Skeletal muscle satellite cell (primary cell): ENCODE measurements around the gene IFNGR1.

Source experiments
- H3K27me3 ChIP-seq: 2 replicates; pipeline ENCODE4 v1.7.0; 2013; ENCODE audit warnings: low read length; ENCODE audit not compliant: control insufficient read depth, insufficient read depth
- H3K36me3 ChIP-seq: 2 replicates; pipeline ENCODE4 v1.7.0; 2013; ENCODE audit warnings: mild to moderate bottlenecking, control low read depth, low read length; ENCODE audit not compliant: insufficient read depth
- H3K4me1 ChIP-seq: 2 replicates; pipeline ENCODE4 v1.7.0; 2013; ENCODE audit warnings: low read length; ENCODE audit not compliant: control insufficient read depth, insufficient read depth
- H3K4me2 ChIP-seq: 2 replicates; pipeline ENCODE4 v1.7.0; 2013; ENCODE audit warnings: mild to moderate bottlenecking, low read length
- H3K4me3 ChIP-seq: 2 replicates; pipeline ENCODE4 v1.7.0; 2013; ENCODE audit warnings: low read length
- H3K9ac ChIP-seq: 2 replicates; pipeline ENCODE4 v1.7.0; 2013; ENCODE audit warnings: mild to moderate bottlenecking, low read depth, low read length, moderate library complexity
- H3K9me3 ChIP-seq: replicated peaks from 2 replicates; pipeline ENCODE4 v1.7.0; 2013; ENCODE audit warnings: mild to moderate bottlenecking, control low read depth, low read length

The IFNGR1 gene

DNA sequence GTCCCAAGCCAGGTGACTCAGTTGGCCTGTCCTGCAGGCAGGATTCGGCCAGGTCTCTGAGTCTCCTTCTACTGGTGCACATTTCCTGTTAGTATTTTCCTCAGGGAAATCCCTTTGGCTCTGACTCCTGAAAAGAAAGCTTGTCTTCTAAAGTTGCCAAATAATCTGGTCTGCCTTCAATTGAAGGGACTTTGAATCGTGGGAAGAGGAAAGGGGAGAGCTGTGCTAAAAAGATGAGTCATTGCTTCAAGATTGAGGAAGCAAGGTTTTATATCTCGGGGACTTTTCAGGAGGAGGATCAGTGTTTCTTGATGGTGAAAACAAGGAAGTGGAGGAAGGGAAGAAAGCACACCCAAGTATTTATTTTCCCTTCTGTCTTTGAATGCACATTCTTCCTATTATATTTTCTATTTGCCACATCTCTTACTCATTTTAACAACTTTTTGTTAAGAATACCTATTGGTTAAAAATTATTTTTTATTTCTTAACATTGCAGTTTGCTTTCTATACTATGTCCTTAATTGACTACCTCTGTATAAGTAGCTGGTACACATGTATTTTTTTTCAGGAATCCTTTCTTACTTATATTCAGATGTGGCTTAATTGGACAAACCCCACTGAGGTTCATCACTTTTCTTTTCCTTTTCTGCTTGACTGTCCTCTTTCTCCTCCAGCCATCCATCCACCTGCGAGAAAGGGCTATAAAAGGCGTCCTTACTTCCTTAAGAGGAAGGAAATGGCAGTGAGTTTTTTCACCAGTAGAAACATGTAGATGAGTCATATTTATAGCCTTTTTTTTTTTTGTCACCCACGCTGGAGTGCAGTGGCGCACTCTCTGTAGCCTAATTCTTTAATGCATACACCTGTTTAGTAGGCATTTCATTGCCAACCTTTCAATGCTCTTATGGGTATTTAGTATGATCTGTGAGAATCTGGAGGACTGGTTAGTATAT, 15.0 kb upstream of the IFNGR1 start:
- Histone ChIP-seq H3K27me3 (peaks cover 2% of the 10 kb centered on the region), H3K4me1 (peaks cover 20% of the 10 kb centered on the region), H3K4me2 (peak overlapping the region; percentile 59), H3K9me3 (no peaks in the 10 kb centered on the region), H3K4me3 (no peak overlapping the region), H3K36me3 (no peaks in the 10 kb centered on the region), H3K9ac (peak overlapping the region; percentile 5)

GRCh38 chr6:137231895-137232294, 12.7 kb upstream of the IFNGR1 start:
- no peak overlapping the region for H3K9ac ChIP-seq
- no peaks in the 10 kb centered on the region for H3K9me3 ChIP-seq
- peaks cover 5% of the 10 kb centered on the region for H3K27me3 ChIP-seq
- H3K4me1 ChIP-seq = peaks cover 12% of the 10 kb centered on the region
- H3K4me3 ChIP-seq = no peak overlapping the region
- no peaks in the 10 kb centered on the region for H3K36me3 ChIP-seq
- no peak overlapping the region for H3K4me2 ChIP-seq

DNA sequence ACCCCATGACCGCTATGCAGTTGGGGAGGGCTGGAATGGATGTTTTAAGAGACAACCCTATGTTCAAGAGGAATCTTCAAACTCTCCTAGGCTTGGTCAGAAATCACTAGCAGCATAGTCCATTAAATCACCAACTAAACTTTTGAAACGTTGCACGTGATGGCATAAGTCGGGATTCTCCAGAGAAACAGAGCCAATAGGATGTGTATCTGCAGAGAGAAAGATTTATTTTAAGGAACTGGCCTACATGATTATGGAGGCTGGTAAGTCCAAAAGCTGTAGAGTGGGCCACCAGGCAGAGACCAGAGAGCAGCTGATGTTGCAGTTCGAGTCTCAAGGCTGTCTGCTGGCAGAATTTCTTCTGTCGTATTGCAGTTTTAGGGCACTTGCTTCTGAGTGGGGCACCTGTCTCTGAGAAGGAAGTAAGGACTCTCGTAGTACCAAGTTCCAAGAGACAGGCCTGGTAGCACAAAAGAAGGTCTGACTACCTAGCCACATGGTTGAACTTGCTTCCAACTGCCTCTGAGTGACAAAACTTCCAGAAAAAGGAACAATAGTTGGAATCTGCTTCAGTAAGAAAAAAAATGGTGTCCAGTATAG, 11.9 kb upstream of the IFNGR1 start:
- Histone ChIP-seq H3K36me3 (no peaks in the 10 kb centered on the region), H3K27me3 (peaks cover 7% of the 10 kb centered on the region), H3K4me3 (no peak overlapping the region), H3K9ac (no peak overlapping the region), H3K4me2 (no peak overlapping the region), H3K4me1 (peaks cover 12% of the 10 kb centered on the region), H3K9me3 (no peaks in the 10 kb centered on the region)

DNA sequence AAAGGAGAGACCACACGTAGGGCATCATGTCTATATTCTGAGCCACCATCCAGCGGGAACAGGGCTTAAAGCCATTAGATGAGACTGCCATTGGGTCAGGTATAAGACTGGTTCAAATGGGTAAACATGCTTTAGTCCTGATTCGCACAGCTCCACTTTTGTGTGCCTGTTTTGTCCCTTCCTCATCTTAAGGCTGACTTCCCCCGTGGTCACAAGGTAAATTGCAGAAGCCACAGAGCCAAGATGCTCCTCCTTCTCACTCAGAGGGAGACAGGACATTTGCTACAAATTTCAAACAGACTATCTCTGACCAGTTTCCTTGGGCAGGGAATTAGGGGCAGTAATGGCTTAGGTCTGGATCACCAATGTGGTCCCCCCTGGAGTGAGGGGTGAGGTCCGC, 11.4 kb upstream of the IFNGR1 start:
- Histone ChIP-seq H3K4me3 (no peak overlapping the region), H3K9ac (no peak overlapping the region), H3K36me3 (no peaks in the 10 kb centered on the region), H3K4me2 (no peak overlapping the region), H3K4me1 (peaks cover 12% of the 10 kb centered on the region), H3K27me3 (peaks cover 9% of the 10 kb centered on the region), H3K9me3 (no peaks in the 10 kb centered on the region)

- Histone ChIP-seq H3K9me3 (no peaks in the 10 kb centered on the region), H3K4me1 (peaks cover 11% of the 10 kb centered on the region), H3K9ac (no peak overlapping the region), H3K4me2 (no peak overlapping the region), H3K4me3 (no peak overlapping the region), H3K27me3 (peaks cover 9% of the 10 kb centered on the region), H3K36me3 (no peaks in the 10 kb centered on the region)
These were observed 10.0 kb upstream of the IFNGR1 start for GRCh38 chr6:137229075-137229759.

GRCh38 chr6:137227871-137228302, 8.7 kb upstream of the IFNGR1 start:
- Histone ChIP-seq H3K9me3 (no peaks in the 10 kb centered on the region), H3K4me2 (no peak overlapping the region), H3K36me3 (no peaks in the 10 kb centered on the region), H3K4me3 (no peak overlapping the region), H3K9ac (no peak overlapping the region), H3K4me1 (peaks cover 12% of the 10 kb centered on the region), H3K27me3 (peaks cover 9% of the 10 kb centered on the region)

DNA sequence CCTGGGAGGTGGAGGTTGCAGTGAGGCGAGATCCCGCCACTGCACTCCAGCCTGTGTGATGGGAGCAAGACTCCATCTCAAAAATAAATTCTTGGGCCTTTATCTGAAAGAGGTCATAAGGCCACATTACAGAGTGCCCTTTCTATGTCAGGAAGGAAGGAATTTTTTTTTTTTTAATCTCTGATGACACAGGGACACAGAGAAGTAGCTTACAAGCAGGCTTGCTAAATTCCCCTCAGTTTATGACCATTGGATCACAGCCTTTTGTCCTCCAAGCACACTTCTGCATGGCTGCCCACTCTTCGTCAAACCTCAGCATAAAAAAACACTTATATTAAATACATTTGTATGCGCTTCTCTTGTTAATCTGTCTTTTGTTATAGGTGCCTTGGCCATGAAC, 7.5 kb upstream of the IFNGR1 start:
- H3K9me3 ChIP-seq = no peaks in the 10 kb centered on the region
- peaks cover 16% of the 10 kb centered on the region for H3K4me1 ChIP-seq
- no peaks in the 10 kb centered on the region for H3K36me3 ChIP-seq
- peaks cover 9% of the 10 kb centered on the region for H3K27me3 ChIP-seq
- no peak overlapping the region for H3K4me3 ChIP-seq
- no peak overlapping the region for H3K9ac ChIP-seq
- no peak overlapping the region for H3K4me2 ChIP-seq

GRCh38 chr6:137224799-137225198, 5.6 kb upstream of the IFNGR1 start:
- peaks cover 18% of the 10 kb centered on the region for H3K4me1 ChIP-seq
- no peaks in the 10 kb centered on the region for H3K36me3 ChIP-seq
- H3K27me3 ChIP-seq = peaks cover 9% of the 10 kb centered on the region
- no peak overlapping the region for H3K4me2 ChIP-seq
- H3K9me3 ChIP-seq = no peaks in the 10 kb centered on the region
- no peak overlapping the region for H3K9ac ChIP-seq
- H3K4me3 ChIP-seq = no peak overlapping the region

GRCh38 chr6:137223370-137224131, 4.4 kb upstream of the IFNGR1 start:
- peaks cover 23% of the 10 kb centered on the region for H3K4me1 ChIP-seq
- no peak overlapping the region for H3K4me2 ChIP-seq
- no peak overlapping the region for H3K4me3 ChIP-seq
- H3K9me3 ChIP-seq = no peaks in the 10 kb centered on the region
- H3K36me3 ChIP-seq = no peaks in the 10 kb centered on the region
- H3K27me3 ChIP-seq = peaks cover 4% of the 10 kb centered on the region
- no peak overlapping the region for H3K9ac ChIP-seq

DNA sequence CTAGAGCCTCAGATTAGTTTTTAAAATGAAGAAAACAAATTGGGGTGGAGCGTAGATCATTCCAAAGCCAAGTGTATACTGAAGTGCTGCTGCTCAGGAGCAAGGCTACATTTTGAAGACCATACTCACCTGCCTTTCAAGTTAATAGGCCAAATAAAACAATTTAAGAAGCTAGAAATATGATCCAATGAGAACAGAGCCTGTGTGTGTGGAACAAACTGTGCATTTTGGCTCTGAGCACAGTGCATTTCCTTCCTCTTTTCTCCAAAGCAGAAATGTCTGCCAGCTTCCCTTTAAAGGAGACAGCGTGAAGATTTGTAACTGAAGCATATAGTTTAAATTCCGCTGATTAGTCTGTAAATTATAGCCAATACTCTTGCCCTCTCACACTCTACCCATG, 3.2 kb upstream of the IFNGR1 start:
- H3K4me3 ChIP-seq = no peak overlapping the region
- H3K36me3 ChIP-seq = no peaks in the 10 kb centered on the region
- H3K9ac ChIP-seq = no peak overlapping the region
- peaks cover 28% of the 10 kb centered on the region for H3K4me1 ChIP-seq
- H3K27me3 ChIP-seq = peaks cover 4% of the 10 kb centered on the region
- H3K4me2 ChIP-seq = no peak overlapping the region
- H3K9me3 ChIP-seq = no peaks in the 10 kb centered on the region
